Fibroblast of lung (primary cell): ENCODE data around the gene STK11IP.

Experiments used
- EZH2 ChIP-seq: IDR thresholded peaks from 2 replicates; pipeline ENCODE4 v1.5.1; 2012; ENCODE audit warnings: low read length, control low read depth, mild to moderate bottlenecking; ENCODE audit errors: missing control alignments
- TF ChIP-seq, protein P1 (sequence below), 2 donors: IDR thresholded peaks in 1 of 2; conservative IDR thresholded peaks in 1 of 2; 1 replicate in 1 of 2; 2 replicates in 1 of 2; pipeline ENCODE4 v1.5.1; 2011 to 2012; ENCODE audit warnings: low read length in 2 of 2, control low read depth in 1 of 2, inconsistent platforms in 1 of 2, low read depth in 1 of 2, mild to moderate bottlenecking in 1 of 2

DNA sequence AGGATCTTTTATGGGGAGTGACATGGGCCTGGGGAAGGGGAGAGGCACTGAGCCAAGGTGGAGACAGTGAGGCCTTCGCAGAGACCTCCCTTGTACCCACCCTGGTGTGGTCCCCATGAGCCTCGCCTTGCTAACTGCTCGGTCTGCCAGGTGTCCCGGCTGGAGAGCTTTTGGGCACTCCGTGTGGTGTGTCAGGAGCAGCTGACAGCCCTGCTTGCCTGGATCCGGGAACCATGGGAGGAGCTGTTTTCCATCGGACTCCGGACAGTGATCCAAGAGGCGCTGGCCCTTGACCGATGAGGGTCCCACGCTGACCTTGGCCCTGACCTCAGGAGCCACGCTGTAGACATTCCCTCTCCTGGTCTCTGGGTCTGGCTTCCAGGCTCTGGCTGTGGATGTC, 18.2 kb downstream of the STK11IP start:
- TF ChIP-seq, protein P1, sequence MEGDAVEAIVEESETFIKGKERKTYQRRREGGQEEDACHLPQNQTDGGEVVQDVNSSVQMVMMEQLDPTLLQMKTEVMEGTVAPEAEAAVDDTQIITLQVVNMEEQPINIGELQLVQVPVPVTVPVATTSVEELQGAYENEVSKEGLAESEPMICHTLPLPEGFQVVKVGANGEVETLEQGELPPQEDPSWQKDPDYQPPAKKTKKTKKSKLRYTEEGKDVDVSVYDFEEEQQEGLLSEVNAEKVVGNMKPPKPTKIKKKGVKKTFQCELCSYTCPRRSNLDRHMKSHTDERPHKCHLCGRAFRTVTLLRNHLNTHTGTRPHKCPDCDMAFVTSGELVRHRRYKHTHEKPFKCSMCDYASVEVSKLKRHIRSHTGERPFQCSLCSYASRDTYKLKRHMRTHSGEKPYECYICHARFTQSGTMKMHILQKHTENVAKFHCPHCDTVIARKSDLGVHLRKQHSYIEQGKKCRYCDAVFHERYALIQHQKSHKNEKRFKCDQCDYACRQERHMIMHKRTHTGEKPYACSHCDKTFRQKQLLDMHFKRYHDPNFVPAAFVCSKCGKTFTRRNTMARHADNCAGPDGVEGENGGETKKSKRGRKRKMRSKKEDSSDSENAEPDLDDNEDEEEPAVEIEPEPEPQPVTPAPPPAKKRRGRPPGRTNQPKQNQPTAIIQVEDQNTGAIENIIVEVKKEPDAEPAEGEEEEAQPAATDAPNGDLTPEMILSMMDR (conservative IDR thresholded peaks at IDR 0.05 in 1 of 2, IDR thresholded peaks at IDR 0.05 in 1 of 2; ENCODE audit: low read depth in 1 of 2, low read length in 2 of 2), result no peak
- TF ChIP-seq EZH2, result no peak
